Endodermal cell (in vitro differentiated cells): ENCODE results near the gene CHMP4B. TPM values are rescaled to one million over a fixed set of nuclear protein-coding genes. Genes with fewer than 3 reads are reported as not detected.

Source experiments
- DNase-seq: peaks from one replicate; pipeline ENCODE4 v3.0.0-alpha.2; 2017
- H3K27ac ChIP-seq: 2 replicates; pipeline ENCODE4 v1.5.1; 2013; ENCODE audit warnings: mild to moderate bottlenecking, low read depth, low read length, moderate library complexity
- H3K27me3 ChIP-seq: 2 replicates; pipeline ENCODE4 v1.6.1; 2013; ENCODE audit warnings: mild to moderate bottlenecking, low read length, moderate library complexity; ENCODE audit not compliant: insufficient read depth, control insufficient read depth, poor library complexity, severe bottlenecking
- H3K36me3 ChIP-seq: 2 replicates; pipeline ENCODE4 v1.7.0; 2013; ENCODE audit warnings: mild to moderate bottlenecking, low read length, moderate library complexity; ENCODE audit not compliant: control insufficient read depth, insufficient read depth
- H3K4me1 ChIP-seq: one replicate; pipeline ENCODE4 v1.7.0; 2013; ENCODE audit warnings: low read length; ENCODE audit not compliant: control insufficient read depth, insufficient read depth
- H3K4me3 ChIP-seq: 2 replicates; pipeline ENCODE4 v1.5.1; 2013; ENCODE audit warnings: mild to moderate bottlenecking, low read length, moderate library complexity
- H3K9ac ChIP-seq: 2 replicates; pipeline ENCODE4 v1.6.1; 2013; ENCODE audit warnings: mild to moderate bottlenecking, low read length, moderate library complexity; ENCODE audit not compliant: poor library complexity, severe bottlenecking; ENCODE audit errors: extremely low read depth
- H3K9me3 ChIP-seq: 2 replicates; pipeline ENCODE4 v1.6.1; 2013; ENCODE audit warnings: mild to moderate bottlenecking, low read length, moderate library complexity; ENCODE audit not compliant: control insufficient read depth
- H3K27ac Mint-ChIP-seq: 2 replicates; pipeline ENCODE4 v1.8.0; 2020; ENCODE audit warnings: mixed read lengths
- H3K27me3 Mint-ChIP-seq: 2 replicates; pipeline ENCODE4 v1.8.0; 2021; ENCODE audit warnings: mild to moderate bottlenecking, mixed read lengths; ENCODE audit not compliant: insufficient read depth
- H3K36me3 Mint-ChIP-seq: 2 replicates; pipeline ENCODE4 v1.8.0; 2020; ENCODE audit warnings: low read depth, mixed read lengths
- H3K4me1 Mint-ChIP-seq: 2 replicates; pipeline ENCODE4 v1.8.0; 2020; ENCODE audit warnings: mixed read lengths
- H3K4me3 Mint-ChIP-seq: 2 replicates; pipeline ENCODE4 v1.8.0; 2020; ENCODE audit warnings: mild to moderate bottlenecking, moderate library complexity, mixed read lengths
- H3K9me3 Mint-ChIP-seq: 2 replicates; pipeline ENCODE4 v1.8.0; 2020; ENCODE audit warnings: mild to moderate bottlenecking, mixed read lengths
- CTCF ChIP-seq: fragments of 200-600 bp; sonication (generic); conservative IDR thresholded peaks from 2 replicates; pipeline ENCODE4 v1.5.0; 2021; ENCODE audit warnings: antibody characterized with exemption, mild to moderate bottlenecking
- WGBS, 2 experiments: methylation state at CpG; one replicate each; pipeline versions ENCODE4 v1.1.5 to v1.1.7; 2013; ENCODE audit warnings: missing lambda C conversion rate in 2 of 2, mixed read lengths in 1 of 2; ENCODE audit not compliant: insufficient coverage in 1 of 2, insufficient read length in 1 of 2; 5-methylcytosine and 5-hydroxymethylcytosine counted together
- total RNA-seq, 2 donors: library from RNA; stranded (reverse); fragmentation: NEBNext Ultra II Directional in 1 of 2; extraction: Animal tissue kit (Norgen Biotek cat#: 25700) in 1 of 2; gene quantifications; 2 replicates in 1 of 2; 3 replicates in 1 of 2; pipeline ENCODE4 v1.2.1, GENCODE V29; 2021

Gene CHMP4B
- total RNA-seq, 2 donors from 2014 or later: 81.5 to 116 TPM

GRCh38 chr20:33783818-33784217 is 27.3 kb upstream of the CHMP4B start:
- Mint-ChIP-seq H3K9me3 (no peaks in the 10 kb centered on the region), H3K4me1 (peaks cover 3% of the 10 kb centered on the region)
- 86 to 89% methylated on average over 3 to 4 of the region's 5 CpGs for WGBS, 2 experiments

GRCh38 chr20:33784225-33784624 is 26.9 kb upstream of the CHMP4B start:
- Mint-ChIP-seq H3K27ac (no peak overlapping the region), H3K36me3 (peaks cover 4% of the 10 kb centered on the region), H3K27me3 (no peaks in the 10 kb centered on the region), H3K4me3 (no peak overlapping the region), H3K4me1 (no peaks in the 10 kb centered on the region), H3K9me3 (no peaks in the 10 kb centered on the region)
- no peaks in the 10 kb centered on the region for H3K4me1 ChIP-seq
- H3K9ac ChIP-seq: no peak overlapping the region
- H3K36me3 ChIP-seq: no peaks in the 10 kb centered on the region
- H3K27ac ChIP-seq: no peak overlapping the region
- H3K27me3 ChIP-seq: no peaks in the 10 kb centered on the region
- no peaks in the 10 kb centered on the region for H3K9me3 ChIP-seq
- TF ChIP-seq CTCF: no peak
- H3K4me3 ChIP-seq: no peak overlapping the region
- DNase-seq: no peak
- WGBS, 2 experiments: 52 to 60% methylated on average over 1 to 2 of the region's 2 CpGs

More at GRCh38 chr20:33783818-33784217, 27.3 kb upstream of the CHMP4B start:
- H3K27ac ChIP-seq: no peak overlapping the region
- no peak for DNase-seq
- H3K27me3 ChIP-seq: no peaks in the 10 kb centered on the region
- no peaks in the 10 kb centered on the region for H3K9me3 ChIP-seq
- no peak overlapping the region for H3K4me3 Mint-ChIP-seq
- H3K4me3 ChIP-seq: no peak overlapping the region
- H3K36me3 ChIP-seq: no peaks in the 10 kb centered on the region
- TF ChIP-seq CTCF: no peak
- no peaks in the 10 kb centered on the region for H3K4me1 ChIP-seq
- no peaks in the 10 kb centered on the region for H3K27me3 Mint-ChIP-seq
- peaks cover 4% of the 10 kb centered on the region for H3K36me3 Mint-ChIP-seq
- no peak overlapping the region for H3K27ac Mint-ChIP-seq
- no peak overlapping the region for H3K9ac ChIP-seq

- Mint-ChIP-seq H3K27me3 (no peaks in the 10 kb centered on the region), H3K4me1 (peaks cover 4% of the 10 kb centered on the region), H3K4me3 (no peak overlapping the region), H3K36me3 (peaks cover 4% of the 10 kb centered on the region), H3K9me3 (no peaks in the 10 kb centered on the region), H3K27ac (no peak overlapping the region)
- Histone ChIP-seq H3K36me3 (no peaks in the 10 kb centered on the region), H3K27ac (no peak overlapping the region), H3K9ac (no peak overlapping the region), H3K4me3 (no peak overlapping the region), H3K4me1 (no peaks in the 10 kb centered on the region), H3K27me3 (no peaks in the 10 kb centered on the region), H3K9me3 (no peaks in the 10 kb centered on the region)
- WGBS, 2 experiments: 95% methylated on average over 5 of the region's 5 CpGs
- DNase-seq: no peak
- no peak for TF ChIP-seq CTCF
Measured at GRCh38 chr20:33785503-33785902, 25.6 kb upstream of the CHMP4B start.
